Stomach (tissue), 9 donors: ENCODE results near the gene RTN4RL1. TPM values are rescaled to one million over a fixed set of nuclear protein-coding genes. Genes with fewer than 3 reads are reported as not detected.

Experiments used
- DNase-seq, 2 donors: peaks; one replicate each; pipeline versions ENCODE4 v3.0.0 to v3.0.0-alpha.2; 2013 to 2019
- H3K27ac ChIP-seq, 5 donors: fragments of 200-600 bp in 4 of 5; sonication (generic) in 4 of 5; one replicate each; pipeline ENCODE4 v1.5.1; 2013 to 2019; ENCODE audit warnings: mild to moderate bottlenecking in 1 of 5, moderate library complexity in 1 of 5
- H3K27me3 ChIP-seq, 3 donors: fragments of 200-600 bp; sonication (generic); one replicate each; pipeline ENCODE4 v1.5.1; 2017 to 2019; ENCODE audit warnings: mixed run types in 1 of 3
- H3K36me3 ChIP-seq, 4 donors: fragments of 200-600 bp; sonication (generic); 1 replicate in 3 of 4; 2 replicates in 1 of 4; pipeline ENCODE4 v1.5.1; 2016 to 2019
- H3K4me1 ChIP-seq, 4 donors: fragments of 200-600 bp; sonication (generic); one replicate each; pipeline ENCODE4 v1.5.1; 2016 to 2019
- H3K4me3 ChIP-seq, 4 donors: fragments of 200-600 bp; sonication (generic) in 3 of 4; one replicate each; pipeline ENCODE4 v1.5.1; 2016 to 2019; ENCODE audit warnings: mild to moderate bottlenecking in 1 of 4
- H3K9me3 ChIP-seq, 4 donors: fragments of 200-600 bp; sonication (generic); one replicate each; pipeline ENCODE4 v1.5.1; 2016 to 2019
- CTCF ChIP-seq, 7 experiments: fragments of 450-650 bp in 4 of 7; fragments of 200-600 bp in 3 of 7; sonication (generic) in 3 of 7; IDR thresholded peaks; one replicate each; pipeline ENCODE4 v1.5.1; 2016 to 2019; ENCODE audit warnings: antibody characterized with exemption in 7 of 7, control low read depth in 2 of 7, mild to moderate bottlenecking in 1 of 7
- EP300 ChIP-seq: sonication (generic); formaldehyde crosslinking; IDR thresholded peaks from one replicate; pipeline ENCODE4 v1.6.1; 2017; ENCODE audit warnings: antibody characterized with exemption
- POLR2A ChIP-seq, 4 donors: fragments of 450-650 bp; IDR thresholded peaks; one replicate each; pipeline ENCODE4 v1.6.1; 2016; ENCODE audit warnings: antibody characterized with exemption in 4 of 4, control low read depth in 2 of 4, mild to moderate bottlenecking in 1 of 4, moderate library complexity in 1 of 4
- POLR2AphosphoS5 ChIP-seq, 3 donors: sonication (generic); formaldehyde crosslinking; IDR thresholded peaks; one replicate each; pipeline ENCODE4 v1.6.1; 2016; ENCODE audit warnings: antibody characterized with exemption in 3 of 3
- WGBS, 5 donors: extraction: QIAGEN DNeasy Blood & Tissue Kit in 3 of 5; methylation state at CpG; one replicate each; pipeline versions ENCODE4 v1.1.5 to v1.1.7; 2013 to 2018; 5-methylcytosine and 5-hydroxymethylcytosine counted together
- intact Hi-C: fragments of 100-400 bp; cut with DNase I; formaldehyde crosslinking; loops from one replicate; pipeline ENCODE4 v1.15.1; 2023; ENCODE audit warnings: low total_unique reads
- polyA plus RNA-seq, 3 donors: library from polyadenylated mRNA; stranded (reverse); fragments of 200-250 nt; gene quantifications; one replicate each; pipeline ENCODE4 v1.2.3, GENCODE V29; 2013
- total RNA-seq, 5 donors: library from RNA; depleted of rRNA; stranded (reverse); fragments of >200 nt; gene quantifications; one replicate each; pipeline versions ENCODE4 v1.1.0 to v1.2.3, GENCODE V29; 2014 to 2016
- donor health status: healthy with polysubstance abuse.
- donor health status: Bipolar disorder and iron deficiency.
- donor health status: healthy.

The RTN4RL1 gene
- total and polyA plus RNA-seq, 8 donors: 0.50 to 0.92 (median 0.72) TPM; not detected in 4

GRCh38 chr17:1920948-1921351 is 104.2 kb downstream of the RTN4RL1 start:
- no peak overlapping the region for H3K27ac ChIP-seq
- H3K27me3 ChIP-seq: peaks cover 0 to 17% (median 0%) of the 10 kb centered on the region in 3 donors
- no peaks in the 10 kb centered on the region for H3K4me1 ChIP-seq
- TF ChIP-seq CTCF (IDR thresholded peaks at IDR 0.05) (no peak), POLR2A (IDR thresholded peaks at IDR 0.05) (no peak)
- H3K4me3 ChIP-seq: no peak overlapping the region
- no peaks in the 10 kb centered on the region for H3K36me3 ChIP-seq
- 85 to 94% (median 91%) methylated on average over 13 to 19 of the region's 19 CpGs for WGBS, 5 donors
- no peak for DNase-seq
- no peaks in the 10 kb centered on the region for H3K9me3 ChIP-seq
- intact Hi-C loops: no loop called here

GRCh38 chr17:1919201-1919600 is 105.9 kb downstream of the RTN4RL1 start:
- Histone ChIP-seq H3K4me1 (no peaks in the 10 kb centered on the region), H3K4me3 (no peak overlapping the region), H3K27me3 (peaks cover 0 to 35% (median 0%) of the 10 kb centered on the region in 3 donors), H3K36me3 (no peaks in the 10 kb centered on the region), H3K27ac (no peak overlapping the region), H3K9me3 (no peaks in the 10 kb centered on the region)
- 78 to 84% (median 78%) methylated on average over 13 of the region's 13 CpGs for WGBS, 5 donors
- intact Hi-C loops: no loop called here
- DNase-seq: no peak
- no peak for TF ChIP-seq POLR2A (IDR thresholded peaks at IDR 0.05)
- TF ChIP-seq EP300: no peak
- no peak for TF ChIP-seq CTCF (IDR thresholded peaks at IDR 0.05)
- TF ChIP-seq POLR2AphosphoS5 (IDR thresholded peaks at IDR 0.05): no peak

DNA sequence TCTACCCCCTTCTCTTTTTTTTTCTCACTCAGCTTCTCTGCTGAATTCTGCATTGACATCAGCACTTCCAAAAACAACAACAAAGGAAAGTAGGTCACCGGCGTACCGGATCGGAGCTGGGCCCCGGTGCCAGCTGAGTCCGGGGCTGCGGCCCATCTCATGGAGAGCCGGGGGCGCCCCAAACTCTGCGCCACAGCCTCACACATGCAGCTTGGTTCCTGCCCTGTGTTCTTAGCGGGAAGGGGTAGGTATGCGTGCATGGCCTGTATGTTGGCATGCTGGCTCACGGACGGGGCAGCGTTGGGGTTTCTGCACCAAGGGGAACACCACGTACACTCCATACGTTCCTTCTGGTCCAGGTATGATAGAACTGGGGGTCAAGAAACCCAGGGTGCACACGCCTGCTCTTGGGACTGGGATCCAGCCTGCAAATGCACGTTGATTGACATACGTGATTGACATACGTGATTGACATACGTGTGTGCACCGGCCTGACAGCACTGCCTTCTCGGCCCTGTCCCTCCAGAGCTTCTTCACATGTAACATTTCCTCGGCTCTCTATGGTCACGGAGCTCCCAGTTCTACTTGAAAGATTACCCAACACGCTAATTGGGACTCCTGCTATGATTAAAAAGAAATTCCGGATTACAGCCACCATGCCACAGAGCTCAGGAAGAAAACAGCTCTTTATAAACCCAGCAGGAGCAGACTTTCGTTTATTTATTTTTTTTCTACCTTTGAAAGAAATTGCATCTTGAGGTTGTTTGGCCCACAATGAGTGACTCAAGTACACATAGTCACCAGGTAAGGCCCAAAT is 106.6 kb downstream of the RTN4RL1 start:
- H3K4me1 ChIP-seq: no peaks in the 10 kb centered on the region
- H3K27me3 ChIP-seq: peaks cover 0 to 41% (median 4%) of the 10 kb centered on the region in 3 donors
- H3K27ac ChIP-seq: no peak overlapping the region
- TF ChIP-seq POLR2AphosphoS5 (IDR thresholded peaks at IDR 0.05) (no peak), POLR2A (IDR thresholded peaks at IDR 0.05) (no peak), CTCF (IDR thresholded peaks at IDR 0.05) (no peak), EP300 (no peak)
- H3K36me3 ChIP-seq: no peaks in the 10 kb centered on the region
- intact Hi-C loops: no loop called here
- H3K4me3 ChIP-seq: no peak overlapping the region
- DNase-seq: no peak
- 89 to 94% (median 93%) methylated on average over 28 to 29 of the region's 29 CpGs for WGBS, 5 donors
- H3K9me3 ChIP-seq: no peaks in the 10 kb centered on the region

DNA sequence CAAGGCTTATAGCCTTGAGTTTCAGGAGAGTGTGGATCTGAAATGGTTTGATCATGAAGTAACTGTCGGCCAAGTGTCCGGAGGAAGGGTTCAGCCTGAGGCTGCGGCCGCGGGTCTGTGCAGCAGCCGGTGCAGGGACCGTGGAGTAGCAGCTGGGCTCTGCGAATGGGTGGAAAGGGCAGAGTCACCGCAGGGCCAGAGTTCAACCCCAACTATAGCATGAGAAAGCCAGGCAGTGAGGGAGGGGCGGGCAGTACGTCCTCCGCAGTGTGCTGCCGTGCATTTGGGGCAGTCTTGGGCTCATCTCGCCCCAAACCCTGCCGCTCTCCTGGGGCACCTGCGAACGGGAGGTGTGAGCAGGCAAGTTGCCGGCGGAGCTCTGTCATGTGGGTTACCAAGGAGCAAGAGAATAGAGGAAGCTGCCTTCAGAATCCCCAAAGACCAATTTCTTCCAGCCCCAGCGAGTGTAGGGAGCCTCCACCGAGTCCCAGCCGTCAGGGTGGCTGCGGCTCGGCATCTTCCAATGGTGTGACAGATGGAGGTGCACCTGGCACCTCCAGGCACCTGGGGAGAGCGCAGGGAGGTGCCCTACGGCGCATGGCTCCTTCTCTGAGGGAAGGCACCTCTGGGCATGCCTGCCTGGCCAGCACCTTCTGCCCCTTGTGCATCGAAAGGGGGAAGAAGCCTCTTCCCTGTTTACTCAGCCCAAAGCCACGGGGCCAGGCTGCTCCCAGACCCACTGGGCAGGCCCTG is 108.0 kb downstream of the RTN4RL1 start:
- TF ChIP-seq EP300: no peak
- TF ChIP-seq POLR2AphosphoS5 (IDR thresholded peaks at IDR 0.05): no peak
- no peak for TF ChIP-seq POLR2A (IDR thresholded peaks at IDR 0.05)
- no peak for TF ChIP-seq CTCF (IDR thresholded peaks at IDR 0.05)
- intact Hi-C loops: no loop called here
- WGBS, 5 donors: 63 to 81% (median 71%) methylated on average over 24 to 29 of the region's 29 CpGs

More for the DNA sequence above, 108.0 kb downstream of the RTN4RL1 start:
- no peak overlapping the region for H3K4me3 ChIP-seq
- no peaks in the 10 kb centered on the region for H3K36me3 ChIP-seq
- no peaks in the 10 kb centered on the region for H3K9me3 ChIP-seq
- no peaks in the 10 kb centered on the region for H3K4me1 ChIP-seq
- no peak overlapping the region for H3K27ac ChIP-seq
- no peak for DNase-seq
- peaks cover 0 to 55% (median 18%) of the 10 kb centered on the region in 3 donors for H3K27me3 ChIP-seq
